Lung (tissue), 12 donors: ENCODE data around the gene ATG14. TPM values are rescaled to one million over a fixed set of nuclear protein-coding genes. Genes with fewer than 3 reads are reported as not detected.

Experiments
- ATAC-seq: fragments of 200-7000 bp; cut with Tn5 transposase; one replicate; pipeline ENCODE4 v1.9.1; 2020; ENCODE audit warnings: moderate number of reproducible peaks; ENCODE audit not compliant: insufficient read depth, low FRiP score
- DNase-seq, 3 donors: peaks; one replicate each; pipeline ENCODE4 v3.0.0-alpha.2; 2013 to 2017
- H3K27ac ChIP-seq, 2 donors: one replicate each; pipeline ENCODE4 v1.5.1; 2013; ENCODE audit warnings: mild to moderate bottlenecking in 2 of 2, moderate library complexity in 2 of 2, control low read depth in 1 of 2, inconsistent platforms in 1 of 2, low read depth in 1 of 2, low read length in 1 of 2
- H3K27me3 ChIP-seq, 3 donors: one replicate each; pipeline ENCODE4 v1.5.1; 2013; ENCODE audit warnings: low read length in 2 of 3; ENCODE audit not compliant: control insufficient read depth in 3 of 3, insufficient read depth in 3 of 3
- H3K36me3 ChIP-seq, 4 donors: one replicate each; pipeline ENCODE4 v1.5.1; 2013; ENCODE audit warnings: low read length in 4 of 4, mild to moderate bottlenecking in 1 of 4, moderate library complexity in 1 of 4; ENCODE audit not compliant: control insufficient read depth in 4 of 4, insufficient read depth in 4 of 4
- H3K4me1 ChIP-seq, 5 donors: one replicate each; pipeline ENCODE4 v1.5.1; 2013; ENCODE audit warnings: low read length in 5 of 5, mild to moderate bottlenecking in 2 of 5, moderate library complexity in 1 of 5; ENCODE audit not compliant: control insufficient read depth in 5 of 5, insufficient read depth in 5 of 5
- H3K4me3 ChIP-seq: one replicate; pipeline ENCODE4 v1.5.1; 2013; ENCODE audit warnings: mild to moderate bottlenecking, control low read depth, moderate library complexity
- H3K9ac ChIP-seq, 2 donors: one replicate each; pipeline ENCODE4 v1.5.1; 2013; ENCODE audit warnings: low read length in 2 of 2, control low read depth in 1 of 2; ENCODE audit not compliant: insufficient read depth in 1 of 2
- H3K9me3 ChIP-seq, 4 donors: one replicate each; pipeline ENCODE4 v1.5.1; 2013; ENCODE audit warnings: low read length in 3 of 4, mild to moderate bottlenecking in 1 of 4, moderate library complexity in 1 of 4; ENCODE audit not compliant: control insufficient read depth in 4 of 4, insufficient read depth in 3 of 4
- WGBS, 2 donors: extraction: QIAGEN DNeasy Blood & Tissue Kit; methylation state at CpG; one replicate each; pipeline ENCODE4 v1.1.7; 2013; 5-methylcytosine and 5-hydroxymethylcytosine counted together
- polyA plus RNA-seq, 2 donors: library from polyadenylated mRNA; stranded (reverse); fragments of 200-250 nt; gene quantifications; one replicate each; pipeline ENCODE4 v1.2.1, GENCODE V29; 2013
- total RNA-seq, 2 donors: library from RNA; depleted of rRNA in 1 of 2; stranded (reverse); fragments of >200 nt in 1 of 2; gene quantifications; one replicate each; pipeline ENCODE4 v1.2.1, GENCODE V29; 2014 to 2021
- TF ChIP-seq, protein P1 (sequence below): IDR thresholded peaks from 2 replicates; pipeline ENCODE4 v1.5.1; 2012; ENCODE audit warnings: mild to moderate bottlenecking; ENCODE audit errors: control extremely low read depth, extremely low read depth
- donor health status: control.
- donor health status: control.
- donor health status: Bipolar disorder and iron deficiency.
- donor health status: healthy.
- donor health status: DM: yes; HTN: yes; CAD: no.

Gene ATG14
- total and polyA plus RNA-seq, 4 donors = 3.4 to 19.0 (median 7.0) TPM

DNA sequence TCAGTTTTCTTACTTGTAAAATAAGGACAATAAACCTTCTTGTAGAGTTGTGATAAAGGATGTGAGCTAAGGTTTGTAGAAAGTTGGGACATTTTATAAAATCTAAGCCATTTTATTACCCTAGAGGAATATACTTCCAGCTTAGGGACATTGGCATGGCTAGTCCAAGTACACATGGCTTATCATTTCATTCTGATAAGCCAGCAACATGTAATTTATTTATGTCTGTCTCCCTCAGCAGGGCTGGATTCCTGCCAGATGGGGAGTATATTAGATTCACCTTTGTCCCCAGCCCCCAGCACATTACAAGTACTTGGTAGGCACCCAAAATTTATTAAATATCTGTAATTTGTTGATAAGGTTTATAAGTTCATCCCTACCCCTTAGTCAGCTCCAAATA is 6.3 kb upstream of the ATG14 start:
- ATAC-seq = no peak
- TF ChIP-seq, protein P1, sequence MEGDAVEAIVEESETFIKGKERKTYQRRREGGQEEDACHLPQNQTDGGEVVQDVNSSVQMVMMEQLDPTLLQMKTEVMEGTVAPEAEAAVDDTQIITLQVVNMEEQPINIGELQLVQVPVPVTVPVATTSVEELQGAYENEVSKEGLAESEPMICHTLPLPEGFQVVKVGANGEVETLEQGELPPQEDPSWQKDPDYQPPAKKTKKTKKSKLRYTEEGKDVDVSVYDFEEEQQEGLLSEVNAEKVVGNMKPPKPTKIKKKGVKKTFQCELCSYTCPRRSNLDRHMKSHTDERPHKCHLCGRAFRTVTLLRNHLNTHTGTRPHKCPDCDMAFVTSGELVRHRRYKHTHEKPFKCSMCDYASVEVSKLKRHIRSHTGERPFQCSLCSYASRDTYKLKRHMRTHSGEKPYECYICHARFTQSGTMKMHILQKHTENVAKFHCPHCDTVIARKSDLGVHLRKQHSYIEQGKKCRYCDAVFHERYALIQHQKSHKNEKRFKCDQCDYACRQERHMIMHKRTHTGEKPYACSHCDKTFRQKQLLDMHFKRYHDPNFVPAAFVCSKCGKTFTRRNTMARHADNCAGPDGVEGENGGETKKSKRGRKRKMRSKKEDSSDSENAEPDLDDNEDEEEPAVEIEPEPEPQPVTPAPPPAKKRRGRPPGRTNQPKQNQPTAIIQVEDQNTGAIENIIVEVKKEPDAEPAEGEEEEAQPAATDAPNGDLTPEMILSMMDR = no peak
- H3K9me3 ChIP-seq = no peaks in the 10 kb centered on the region
- H3K9ac ChIP-seq = no peak overlapping the region
- H3K36me3 ChIP-seq = no peaks in the 10 kb centered on the region
- peaks cover 0 to 9% (median 0%) of the 10 kb centered on the region in 5 donors for H3K4me1 ChIP-seq
- DNase-seq = no peak
- no peak overlapping the region for H3K27ac ChIP-seq
- no peaks in the 10 kb centered on the region for H3K27me3 ChIP-seq
- H3K4me3 ChIP-seq = no peak overlapping the region

DNA sequence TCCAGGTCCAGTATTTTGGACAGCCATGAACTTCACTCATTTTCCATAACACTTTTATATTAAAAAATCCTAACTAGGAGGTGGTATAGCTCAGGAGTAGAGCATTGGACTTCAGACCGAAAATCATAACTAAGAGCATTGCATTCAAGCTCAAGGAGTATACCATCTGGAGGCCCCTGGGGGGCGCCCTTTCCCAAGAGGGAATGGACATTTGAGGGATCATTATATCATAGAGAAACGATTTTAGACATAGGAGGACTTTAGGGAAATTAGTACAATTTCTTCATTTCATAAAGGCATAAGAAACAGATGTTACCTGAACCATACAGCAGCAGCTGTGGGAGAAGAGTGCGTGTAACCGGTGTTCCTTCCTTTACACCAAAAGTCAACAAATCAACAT is 5.2 kb upstream of the ATG14 start:
- H3K4me3 ChIP-seq = no peak overlapping the region
- H3K36me3 ChIP-seq = no peaks in the 10 kb centered on the region
- no peak for DNase-seq
- H3K27me3 ChIP-seq = no peaks in the 10 kb centered on the region
- TF ChIP-seq, protein P1 = no peak
- no peak overlapping the region for H3K27ac ChIP-seq
- no peak for ATAC-seq
- 42 to 47% methylated on average over 5 of the region's 5 CpGs for WGBS, 2 donors
- no peak overlapping the region for H3K9ac ChIP-seq
- H3K4me1 ChIP-seq = peaks cover 0 to 9% (median 0%) of the 10 kb centered on the region in 5 donors
- H3K9me3 ChIP-seq = no peaks in the 10 kb centered on the region

DNA sequence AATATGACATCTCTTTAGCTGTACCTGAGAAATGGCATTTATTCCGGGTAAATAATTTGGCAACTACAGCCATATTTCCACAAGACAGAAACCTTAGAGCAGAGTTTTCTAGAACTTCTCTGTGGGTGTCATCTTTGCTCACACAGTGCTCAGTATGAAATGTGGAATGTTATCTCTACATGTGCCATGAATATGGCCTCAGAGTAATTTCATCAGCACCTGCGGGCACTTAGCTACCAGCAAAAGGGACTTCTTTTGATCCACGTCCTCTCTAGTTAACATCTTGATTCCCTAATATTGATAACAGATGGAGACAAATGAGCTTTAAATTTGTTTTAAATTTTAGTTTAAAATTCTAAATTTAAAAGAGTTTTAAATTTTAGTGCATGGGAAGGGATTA is 2.9 kb upstream of the ATG14 start:
- H3K4me1 ChIP-seq = peaks cover 0 to 18% (median 3%) of the 10 kb centered on the region in 5 donors
- H3K27me3 ChIP-seq = no peaks in the 10 kb centered on the region
- ATAC-seq = no peak
- no peaks in the 10 kb centered on the region for H3K9me3 ChIP-seq
- DNase-seq = no peak
- no peak overlapping the region for H3K9ac ChIP-seq
- no peak overlapping the region for H3K27ac ChIP-seq
- no peak overlapping the region for H3K4me3 ChIP-seq
- TF ChIP-seq, protein P1 = no peak
- peaks cover 0 to 5% (median 0%) of the 10 kb centered on the region in 4 donors for H3K36me3 ChIP-seq
- 84 to 89% methylated on average over 3 of the region's 3 CpGs for WGBS, 2 donors

DNA sequence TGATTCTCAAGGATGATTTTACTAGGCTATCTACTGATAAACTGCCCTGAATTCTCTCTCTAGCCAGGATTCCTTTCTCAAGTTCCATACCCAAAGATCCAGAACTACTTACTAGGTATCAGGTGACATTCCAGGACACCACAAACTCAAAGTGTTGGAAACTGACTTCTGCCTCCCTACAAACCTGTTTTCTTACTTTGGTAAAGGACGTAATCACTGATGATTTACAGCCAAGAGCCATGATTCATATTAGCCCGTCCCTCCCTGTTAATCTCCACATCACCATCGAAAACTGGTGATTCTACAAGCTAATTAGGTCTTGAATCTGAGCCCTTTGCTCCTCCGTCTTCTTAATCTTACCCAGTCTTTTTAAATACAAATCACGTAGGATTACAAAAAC is 1.0 kb upstream of the ATG14 start:
- no peak overlapping the region for H3K27ac ChIP-seq
- H3K9ac ChIP-seq = no peak overlapping the region
- peaks cover 0 to 18% (median 3%) of the 10 kb centered on the region in 5 donors for H3K4me1 ChIP-seq
- TF ChIP-seq, protein P1 = no peak
- ATAC-seq (no peak), DNase-seq (peak in 1 of 3 donors; percentile 12)
- peaks cover 0 to 5% (median 0%) of the 10 kb centered on the region in 4 donors for H3K36me3 ChIP-seq
- WGBS, 2 donors = 77 to 84% methylated on average over 5 of the region's 5 CpGs
- H3K4me3 ChIP-seq = no peak overlapping the region
- H3K27me3 ChIP-seq = no peaks in the 10 kb centered on the region
- no peaks in the 10 kb centered on the region for H3K9me3 ChIP-seq
